ENCODE data around the gene AATK.
A peak's percentile ranks its signal among the peaks of the same experiment; 100 is the strongest.

The AATK gene

DNA sequence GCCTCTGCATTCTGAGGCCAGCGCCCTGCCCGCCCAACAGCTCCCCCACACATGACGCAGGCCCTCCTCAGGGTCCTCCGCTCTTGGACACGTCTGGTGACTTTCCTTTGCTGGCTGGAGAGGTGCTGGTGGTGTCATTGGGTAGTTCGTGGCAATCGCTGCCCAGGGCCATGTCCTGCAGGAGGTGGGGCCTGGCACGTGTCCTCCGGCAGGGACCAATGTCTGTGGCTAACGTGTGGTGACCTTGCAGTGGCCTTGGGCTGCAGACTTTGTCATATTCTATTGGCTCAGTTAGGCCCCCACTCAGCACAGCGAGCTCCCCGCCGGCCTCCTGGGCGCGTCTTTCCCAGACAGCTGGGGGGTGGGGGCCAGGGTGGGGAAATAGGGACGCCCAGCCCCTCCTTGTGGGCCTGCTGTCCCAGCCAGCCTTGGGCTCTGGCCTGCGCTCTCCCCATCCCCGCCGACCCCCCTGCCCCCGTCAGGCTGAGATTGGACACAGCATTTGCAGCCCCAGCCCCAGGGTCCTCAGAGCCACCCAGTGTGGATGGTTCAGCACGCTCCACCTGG is 52.8 kb downstream of the AATK start:
- DNase-seq (ENCODE audit: low read depth) = no peak

DNA sequence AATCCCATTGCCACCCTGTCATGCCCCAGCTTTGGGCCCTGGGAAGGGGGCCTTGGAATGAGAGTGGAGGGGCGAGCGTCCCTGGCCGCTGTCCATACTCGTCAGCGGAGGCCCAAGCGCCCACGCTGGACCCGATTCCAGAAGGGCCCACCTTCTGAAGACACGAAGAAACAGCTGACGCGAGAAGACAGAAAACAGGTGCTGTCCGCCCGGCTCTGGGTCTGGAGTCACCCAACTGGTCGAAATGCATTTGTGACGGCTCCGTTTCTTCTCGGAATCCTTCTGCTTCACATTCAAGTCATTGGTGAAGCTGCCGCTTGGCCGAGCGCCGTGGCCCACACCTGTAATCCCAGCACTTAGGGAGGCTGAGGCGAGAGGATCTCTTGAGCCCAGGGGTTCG is 53.6 kb downstream of the AATK start:
- no peak for DNase-seq (ENCODE audit: low read depth)

DNA sequence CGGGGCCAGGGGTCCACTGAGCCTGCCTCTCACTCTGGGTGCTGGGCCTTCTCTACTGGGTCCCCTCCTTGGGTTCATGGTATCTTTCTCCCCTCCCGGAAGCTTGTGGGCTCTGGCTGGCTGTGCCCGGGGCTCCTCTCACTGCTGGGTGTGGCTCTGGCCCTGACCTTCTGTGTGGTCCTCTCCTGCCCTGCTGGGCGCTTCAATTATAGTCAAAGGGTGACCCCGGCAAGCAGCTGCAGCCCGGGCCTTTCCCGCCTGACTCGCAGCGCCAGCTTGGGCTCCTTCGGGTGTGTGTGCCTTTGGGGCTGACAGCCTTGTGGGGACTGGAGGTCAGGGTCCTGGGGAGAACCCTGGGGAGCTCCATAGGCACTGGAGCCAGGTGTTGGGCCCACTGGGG is 55.0 kb downstream of the AATK start:
- no peak for DNase-seq (ENCODE audit: low read depth)

DNA sequence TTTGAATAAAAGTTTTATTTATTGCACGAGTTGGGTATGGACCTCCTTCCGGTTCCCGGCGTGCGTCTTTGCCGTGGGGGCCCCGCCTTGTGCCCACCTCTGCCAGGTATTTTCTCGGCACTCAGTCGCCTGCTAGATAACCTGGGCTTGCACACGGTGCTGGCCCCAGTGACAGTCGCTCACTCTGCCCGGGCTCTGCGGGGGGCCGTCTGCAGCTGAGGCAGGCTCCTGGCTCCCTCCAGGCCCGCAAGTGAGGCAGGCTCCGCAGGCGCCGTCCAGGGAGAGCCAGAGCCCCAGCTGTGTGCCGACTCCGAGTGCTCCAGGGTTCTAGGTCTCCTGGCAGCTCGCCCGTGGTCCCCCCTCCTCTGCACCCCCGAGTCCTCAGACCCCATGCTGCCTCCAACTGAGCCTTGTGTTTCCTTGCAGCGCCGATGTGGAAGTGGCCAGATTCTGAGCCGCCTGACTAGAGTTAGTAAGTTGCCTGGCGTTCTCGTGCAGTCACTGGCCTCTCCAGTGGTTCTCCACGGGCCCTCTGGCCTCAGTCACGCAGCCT is 55.5 kb downstream of the AATK start:
- no peak for DNase-seq (ENCODE audit: low read depth)

DNA sequence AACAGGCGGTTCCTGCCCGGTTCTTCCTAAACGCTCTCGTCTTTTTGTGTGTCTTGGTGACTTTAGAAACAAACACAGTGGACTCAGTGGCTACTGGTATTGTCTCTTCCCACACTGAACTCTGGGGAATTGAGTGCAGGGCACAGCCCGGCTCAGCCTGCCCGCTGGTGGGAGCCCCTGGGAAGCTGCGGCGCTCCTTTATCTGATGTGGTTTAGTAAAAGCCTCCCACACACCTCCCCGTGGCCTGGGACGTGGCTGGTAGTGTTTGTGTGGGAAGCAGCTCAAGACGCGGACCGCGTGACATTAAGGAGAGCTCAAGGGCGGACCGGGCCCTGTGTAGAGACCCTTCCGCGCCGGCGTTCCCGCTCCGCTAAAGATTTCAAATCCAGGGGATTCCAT is 56.1 kb downstream of the AATK start:
- no peak for DNase-seq (ENCODE audit: low read depth)

DNA sequence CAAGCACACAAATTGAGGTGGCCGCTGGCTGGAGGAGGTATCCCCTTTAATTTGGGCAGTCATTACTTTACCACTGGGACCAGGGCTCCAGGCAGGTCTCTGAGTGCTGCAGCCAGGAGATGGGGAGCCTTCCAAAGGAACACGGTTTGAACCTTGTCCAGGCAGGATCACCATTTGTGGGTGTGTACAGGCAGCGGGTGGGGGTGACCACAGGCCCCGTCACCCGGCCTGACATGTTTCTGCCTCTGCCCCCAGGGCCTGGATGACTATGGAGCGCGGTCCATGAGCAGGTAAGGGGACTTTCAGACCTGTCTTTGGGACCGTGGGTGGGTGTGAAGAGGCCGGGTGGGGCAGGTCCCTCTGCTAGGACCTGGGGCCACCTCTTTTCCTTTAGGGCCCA is 57.8 kb downstream of the AATK start:
- no peak for DNase-seq (ENCODE audit: low read depth)

DNA sequence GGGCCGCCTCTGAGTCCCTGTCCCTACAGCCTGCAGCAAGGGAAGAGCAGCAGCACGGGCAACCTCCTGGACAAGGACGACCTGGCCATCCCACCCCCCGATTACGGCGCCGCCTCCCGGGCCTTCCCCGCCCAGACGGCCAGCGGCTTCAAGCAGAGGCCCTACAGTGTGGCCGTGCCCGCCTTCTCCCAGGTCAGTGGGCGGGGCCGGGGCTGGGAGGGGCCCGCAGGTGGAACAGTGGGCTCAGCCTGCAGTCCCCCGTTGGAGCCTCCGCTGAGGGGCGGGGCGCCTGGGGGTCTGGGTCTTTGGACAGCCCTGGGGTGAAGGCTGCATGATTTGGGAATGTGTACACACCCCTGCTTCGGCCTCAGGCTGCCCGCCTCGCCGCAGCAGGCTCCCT is 59.3 kb downstream of the AATK start:
- DNase-seq (ENCODE audit: low read depth) = no peak

DNA sequence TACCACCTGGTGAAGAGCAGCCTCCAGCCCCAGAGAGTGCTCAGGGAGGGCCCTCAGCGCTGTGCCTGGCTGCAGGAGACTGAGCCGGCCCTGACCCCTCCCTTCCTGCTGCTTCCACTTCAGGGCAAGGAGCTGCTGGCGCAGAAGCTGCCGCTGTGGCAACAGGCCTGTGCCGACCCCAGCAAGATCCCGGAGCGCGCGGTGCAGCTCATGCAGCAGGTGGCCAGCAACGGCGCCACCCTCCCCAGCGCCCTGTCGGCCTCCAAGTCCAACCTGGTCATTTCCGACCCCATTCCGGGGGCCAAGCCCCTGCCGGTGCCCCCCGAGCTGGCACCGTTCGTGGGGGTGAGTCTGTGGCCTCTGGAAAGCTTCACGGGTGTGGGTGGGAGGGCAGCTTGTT is 62.6 kb downstream of the AATK start:
- no peak for DNase-seq (ENCODE audit: low read depth)

DNA sequence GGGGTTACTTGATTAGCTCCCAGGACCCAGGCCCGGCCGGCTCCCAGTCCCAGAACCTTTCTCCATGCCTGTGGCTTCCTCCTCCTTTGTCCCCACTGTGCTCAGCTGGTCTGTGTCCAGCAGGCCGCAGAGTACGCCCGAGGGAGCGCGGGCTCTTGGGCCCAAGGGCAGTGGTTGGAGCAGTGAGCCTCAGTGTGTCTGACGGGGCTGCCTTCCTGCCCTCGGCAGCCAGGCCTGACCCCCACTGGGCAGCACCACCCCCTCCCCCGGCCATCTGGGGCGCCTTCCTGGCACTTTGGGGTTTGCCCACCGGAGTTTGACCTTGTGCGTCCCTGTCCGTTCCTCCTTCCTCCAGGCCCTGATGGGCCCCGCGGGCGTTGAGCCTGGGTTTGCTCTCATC is 63.2 kb downstream of the AATK start:
- no peak for DNase-seq (ENCODE audit: low read depth)

DNA sequence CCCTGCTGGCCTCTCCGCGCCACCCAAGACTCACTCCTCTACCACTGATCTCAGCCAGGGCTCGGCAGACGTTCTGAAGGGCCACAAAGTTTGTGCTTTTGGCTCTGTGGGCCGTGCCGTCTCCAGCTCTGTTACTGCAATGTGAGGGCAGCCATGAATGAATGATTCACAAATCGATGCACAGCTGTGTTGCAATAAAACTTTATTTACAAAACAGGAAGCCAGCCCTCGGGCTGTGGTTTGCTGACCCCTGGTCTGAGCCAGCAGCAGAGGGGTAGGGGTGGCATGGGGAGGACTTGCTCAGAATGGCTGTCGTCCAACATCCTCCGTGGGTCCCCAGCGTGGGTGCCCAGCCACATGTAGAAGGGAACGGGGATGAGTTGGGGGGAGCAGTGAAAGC is 63.7 kb downstream of the AATK start:
- no peak for DNase-seq (ENCODE audit: low read depth)

DNA sequence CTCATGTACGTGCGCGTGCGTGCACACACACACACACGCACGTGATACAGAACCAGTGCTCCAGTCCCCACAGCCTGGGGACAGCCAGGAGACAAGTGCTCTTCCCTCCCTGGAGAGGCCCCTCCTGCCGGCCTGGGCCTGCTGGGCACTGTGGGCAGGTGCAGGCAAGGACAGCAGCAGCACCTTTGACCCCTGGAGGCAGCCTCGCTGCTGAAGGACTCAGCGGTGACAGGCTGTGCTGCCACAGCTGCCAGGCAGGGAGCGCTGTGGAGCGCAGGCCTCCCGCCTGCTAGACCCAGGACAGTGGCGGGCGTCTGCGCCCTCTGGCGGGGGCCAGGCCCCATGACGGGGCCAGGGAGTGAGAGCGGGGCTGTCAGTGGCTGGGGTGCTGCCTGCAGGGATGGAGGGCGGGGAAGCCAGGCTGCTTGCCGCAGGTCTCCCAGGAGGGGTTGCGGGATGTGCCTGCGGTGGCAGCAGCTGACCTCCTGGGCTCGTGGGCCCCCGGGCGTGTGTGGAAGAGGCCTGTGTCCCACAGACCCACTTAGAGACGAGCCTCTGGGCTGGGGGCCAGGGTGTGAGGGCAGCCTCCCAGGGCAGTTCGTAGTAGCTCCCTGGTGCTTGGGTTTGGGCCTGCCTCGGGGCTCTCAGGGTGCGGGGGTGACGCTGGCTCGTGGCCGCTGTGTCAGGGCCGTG is 64.3 kb downstream of the AATK start:
- peak; percentile 66 for DNase-seq (ENCODE audit: low read depth)

DNA sequence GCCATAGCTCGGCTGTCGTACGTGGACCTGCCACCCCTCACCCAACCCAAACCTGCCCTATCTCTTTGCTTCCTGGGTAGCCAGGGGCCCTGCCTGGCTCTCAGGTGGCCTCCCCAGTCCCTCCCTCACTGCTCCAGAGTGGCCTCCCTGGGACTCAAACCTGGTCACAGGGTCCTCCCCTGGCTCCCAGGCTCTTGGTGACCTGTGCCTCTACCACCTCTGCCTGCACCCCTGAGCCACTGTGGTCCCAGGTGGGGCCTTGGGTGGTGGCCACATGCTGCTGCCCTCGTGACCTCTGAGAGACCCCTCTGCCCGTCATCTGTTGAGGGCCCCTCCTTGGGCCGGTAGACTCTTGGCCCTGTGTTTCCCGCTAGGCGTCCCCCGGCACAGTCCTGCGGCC is 65.4 kb downstream of the AATK start:
- no peak for DNase-seq (ENCODE audit: low read depth)

DNA sequence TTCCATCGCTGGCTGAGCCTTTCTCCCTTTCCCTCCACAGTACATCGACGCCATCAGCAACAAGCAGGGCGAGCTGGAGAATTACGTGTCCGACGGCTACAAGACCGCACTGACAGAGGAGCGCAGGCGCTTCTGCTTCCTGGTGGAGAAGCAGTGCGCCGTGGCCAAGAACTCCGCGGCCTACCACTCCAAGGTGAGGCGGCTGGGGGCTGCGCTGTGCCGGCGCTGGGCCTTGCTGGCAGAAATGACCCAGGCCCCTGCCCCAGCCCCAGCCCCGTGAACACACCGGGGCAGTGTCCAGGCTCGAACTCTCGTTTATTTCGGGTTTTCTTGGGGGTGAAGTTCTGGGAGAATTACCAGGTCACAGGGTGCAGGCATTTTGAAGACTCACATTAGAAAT is 66.1 kb downstream of the AATK start:
- DNase-seq (ENCODE audit: low read depth) = no peak

DNA sequence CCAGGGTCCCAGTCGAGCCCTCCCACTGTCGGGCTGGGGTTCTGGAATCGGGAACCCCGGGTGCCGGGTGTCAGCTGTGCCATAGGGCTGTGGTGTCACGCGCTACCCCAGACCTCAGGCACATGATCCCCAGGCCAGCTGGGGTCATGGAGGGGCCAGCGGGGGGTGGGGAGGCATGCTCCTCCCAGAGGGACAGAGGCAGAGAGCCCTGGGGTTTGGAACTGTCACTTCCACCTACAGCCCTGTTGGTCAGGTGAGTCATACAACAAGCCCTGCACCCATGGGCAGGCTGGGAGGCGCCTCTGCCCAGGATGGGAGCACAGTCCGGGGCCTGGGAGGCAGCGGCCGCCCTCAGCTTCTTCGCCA is 68.1 kb downstream of the AATK start:
- no peak for DNase-seq (ENCODE audit: low read depth)

DNA sequence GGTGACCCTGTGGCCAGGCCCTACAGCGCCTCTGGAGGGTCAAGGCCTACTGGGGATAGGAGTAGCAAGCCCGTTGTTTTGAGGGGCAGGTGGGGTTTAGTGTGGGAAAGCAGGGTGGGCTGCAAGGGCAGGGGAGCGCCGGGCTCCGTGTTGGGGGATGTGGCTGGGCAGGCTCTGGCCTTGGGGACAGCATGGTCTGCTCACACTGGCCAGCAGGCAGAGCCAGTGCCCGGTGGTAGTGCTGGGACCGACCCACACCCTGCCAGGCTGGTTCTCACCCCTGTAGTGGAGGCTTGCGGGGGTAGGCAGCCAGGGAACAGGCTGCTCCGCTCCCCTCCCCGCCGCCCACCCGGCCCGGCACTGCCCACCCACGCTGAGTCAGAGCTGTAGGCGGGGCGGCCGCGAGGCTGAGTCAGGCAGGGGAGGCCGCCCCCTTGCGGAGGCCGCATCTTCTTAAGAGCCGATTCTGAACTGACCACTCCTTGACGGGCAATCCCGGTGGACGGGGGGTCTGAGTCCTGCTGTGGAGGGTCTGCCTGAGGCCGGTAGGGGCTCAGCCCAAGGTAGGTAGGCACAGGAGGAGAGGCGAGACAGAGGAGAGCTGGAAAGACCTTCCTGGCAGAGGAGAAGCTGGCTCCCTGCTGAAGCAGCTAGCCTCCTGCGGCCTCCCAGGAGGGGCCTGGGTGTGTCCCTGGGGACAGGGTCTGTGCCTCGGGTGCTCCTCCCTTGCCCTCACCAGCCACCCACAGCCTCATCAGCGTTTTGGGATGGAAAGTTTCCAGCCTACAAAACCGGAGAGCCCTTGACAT is 68.7 kb downstream of the AATK start:
- DNase-seq (ENCODE audit: low read depth) = peak; percentile 82

DNA sequence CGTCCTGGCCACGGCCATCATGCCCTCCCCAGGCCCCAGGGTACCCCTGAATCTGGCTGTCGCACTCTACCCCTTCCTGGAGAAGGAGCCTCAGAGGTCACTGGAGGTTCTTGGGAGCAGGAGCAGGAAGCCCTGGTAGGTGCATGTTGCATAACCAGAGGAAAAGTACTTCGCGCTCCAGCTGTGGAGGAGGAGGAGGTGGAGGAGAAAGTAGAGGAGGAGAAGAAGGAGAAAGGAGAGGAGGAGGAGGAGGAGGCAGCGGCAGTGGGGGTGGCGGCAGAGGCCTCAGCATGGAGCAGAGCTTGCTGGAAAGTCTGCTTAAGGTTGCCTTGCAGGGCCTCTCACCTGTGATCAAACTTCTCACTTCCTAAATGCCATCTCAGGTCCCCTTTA is 69.3 kb downstream of the AATK start:
- DNase-seq (ENCODE audit: low read depth) = no peak

DNA sequence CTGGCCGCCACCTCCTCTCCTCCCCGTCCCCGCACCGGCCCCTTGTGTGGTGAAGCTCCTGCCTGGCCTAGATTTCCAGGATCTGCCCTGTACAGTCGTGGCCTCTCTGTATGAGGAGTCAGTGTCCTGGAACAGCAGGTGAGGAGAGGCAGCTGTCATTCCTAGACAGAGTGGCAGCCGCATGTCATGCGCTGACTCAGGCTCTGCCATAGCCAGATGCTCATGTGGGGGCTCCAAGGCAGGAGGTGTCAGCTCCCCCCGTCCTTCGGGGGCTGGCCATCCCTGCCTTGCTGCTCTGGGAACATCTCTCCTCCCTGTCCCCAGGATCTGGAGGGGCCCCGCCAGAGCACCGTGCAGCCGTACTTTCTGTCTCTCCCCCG is 70.6 kb downstream of the AATK start:
- no peak for DNase-seq (ENCODE audit: low read depth)

DNA sequence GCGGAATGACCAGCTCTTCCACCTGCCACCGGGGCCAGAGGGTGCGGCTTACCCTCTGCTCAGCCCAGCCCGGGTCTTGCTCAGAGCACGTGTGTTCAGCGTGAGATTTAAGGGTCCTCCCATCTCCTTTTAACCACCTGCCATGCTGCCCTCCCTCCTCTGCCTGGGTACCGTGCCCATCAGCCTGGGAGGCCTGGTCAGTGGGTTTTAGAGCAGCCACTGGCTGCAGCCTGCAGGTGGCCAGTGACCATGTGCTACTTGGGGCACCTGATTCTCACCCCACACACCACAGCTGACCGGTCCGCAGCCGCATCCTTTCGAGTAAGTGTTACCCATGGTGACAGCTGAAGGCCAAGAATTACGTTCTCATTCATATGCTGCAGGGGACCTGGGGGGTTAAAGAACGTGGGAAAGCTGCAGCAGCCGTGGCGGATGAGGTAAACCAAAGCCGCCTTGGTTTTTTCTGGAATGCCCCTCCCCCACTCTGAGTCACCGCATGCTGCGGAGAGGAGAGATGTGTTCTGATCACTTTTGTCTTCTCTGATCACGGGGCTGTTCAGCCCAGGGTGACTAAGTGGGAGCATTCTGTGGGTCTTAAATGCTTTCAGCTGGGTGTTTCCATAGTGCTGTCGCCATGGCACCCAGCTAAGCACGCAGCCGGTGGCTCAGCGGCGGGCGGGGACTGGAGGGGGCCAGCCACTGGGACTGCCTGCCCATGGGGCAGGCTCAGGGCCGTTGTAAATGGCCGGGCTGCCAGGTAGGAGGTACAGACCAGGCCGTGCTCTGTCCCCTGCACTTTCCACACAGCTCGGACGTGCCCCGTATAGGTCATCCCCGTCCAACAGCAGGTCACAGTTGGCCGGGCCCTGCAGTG is 71.3 kb downstream of the AATK start:
- peak; percentile 100 for DNase-seq (ENCODE audit: low read depth)

DNA sequence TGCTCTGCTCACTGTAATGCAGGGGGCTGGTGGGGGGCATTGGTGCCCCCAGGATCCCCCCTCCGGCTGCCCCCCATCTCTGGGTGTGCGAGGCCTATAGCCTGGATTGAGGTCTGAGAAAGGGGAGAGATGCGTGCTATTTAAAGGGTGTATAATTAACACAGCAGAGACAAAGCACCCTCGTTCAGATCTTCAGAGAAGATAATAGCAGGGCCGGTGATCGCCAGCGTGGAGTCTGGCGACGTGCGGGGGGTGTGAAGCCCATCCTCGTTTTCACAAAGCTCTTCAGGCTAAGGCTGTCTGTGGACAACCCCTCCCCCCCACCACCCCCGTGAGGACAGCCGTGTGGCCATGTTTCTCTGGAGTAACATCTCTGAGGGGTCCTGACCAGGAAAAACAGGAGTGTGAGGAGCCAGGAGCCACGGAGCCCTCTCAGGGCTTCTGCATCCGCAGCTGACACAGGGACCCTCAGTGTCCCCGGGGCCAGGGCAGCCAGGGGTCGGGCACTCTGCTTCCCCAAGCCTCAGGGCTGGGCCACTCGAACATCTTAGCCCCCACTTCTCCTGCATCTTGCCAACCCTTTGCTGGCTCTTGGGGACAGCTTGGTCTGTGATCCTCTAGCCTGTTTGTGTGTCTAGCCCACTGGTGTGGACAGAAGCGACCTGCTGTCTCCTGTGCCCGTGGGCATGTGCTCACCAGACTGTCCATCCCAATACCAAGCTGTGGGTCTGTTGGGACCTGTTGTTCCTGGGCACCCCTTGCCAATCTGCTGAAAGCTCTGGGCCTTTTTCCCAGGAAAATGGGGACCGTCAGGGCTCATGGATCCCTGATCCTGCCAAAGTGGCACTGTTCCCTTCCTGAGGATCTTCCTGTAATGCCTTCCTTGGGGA is 72.2 kb downstream of the AATK start:
- DNase-seq (ENCODE audit: low read depth) = no peak

DNA sequence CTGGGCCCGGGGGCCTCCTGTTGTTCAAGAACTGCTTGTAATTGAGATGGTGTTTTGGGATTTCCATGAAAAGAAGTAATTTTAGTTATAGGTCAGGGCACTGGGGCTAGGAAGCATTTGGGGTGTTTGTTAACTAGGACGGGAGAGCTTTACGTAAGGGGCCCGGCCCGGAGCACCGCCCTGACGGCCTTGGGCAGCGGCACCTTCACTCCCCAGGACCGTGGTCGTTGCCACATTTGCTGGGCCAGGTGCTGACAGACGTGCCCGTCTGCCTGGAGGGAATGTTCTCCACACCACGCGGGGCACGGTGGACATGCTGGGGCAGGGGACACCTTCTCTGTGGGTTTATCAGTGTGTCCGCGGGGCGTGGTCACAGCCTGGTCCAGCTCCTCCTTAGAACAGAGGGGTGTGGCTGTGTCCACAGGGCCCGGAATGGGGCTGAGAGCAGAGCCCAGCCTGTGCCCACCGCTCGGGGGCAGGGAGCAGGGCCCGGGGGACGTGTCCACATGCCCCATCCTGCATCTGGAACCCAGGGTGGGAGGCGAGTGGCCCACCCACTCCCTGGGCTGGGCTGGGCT is 73.4 kb downstream of the AATK start:
- no peak for DNase-seq (ENCODE audit: low read depth)
